Ishikawa (cell line): ENCODE measurements around the gene KCNMB2.

ENCODE experiments used
- CEBPB ChIP-seq: IDR thresholded peaks from 2 replicates; pipeline ENCODE4 v1.6.1; 2012
- CREB1 ChIP-seq: IDR thresholded peaks from 2 replicates; pipeline ENCODE4 v1.6.1; 2012; ENCODE audit warnings: low read depth
- EGR1 ChIP-seq: IDR thresholded peaks from 2 replicates; pipeline ENCODE4 v1.6.1; 2012
- EP300 ChIP-seq: IDR thresholded peaks from 2 replicates; pipeline ENCODE4 v1.6.1; 2012; ENCODE audit warnings: borderline replicate concordance
- FOXM1 ChIP-seq: IDR thresholded peaks from 2 replicates; pipeline ENCODE4 v1.6.1; 2012; ENCODE audit warnings: low read depth, borderline replicate concordance
- NFIC ChIP-seq: IDR thresholded peaks from 2 replicates; pipeline ENCODE4 v1.6.1; 2012
- RAD21 ChIP-seq: IDR thresholded peaks from 2 replicates; pipeline ENCODE4 v1.6.1; 2012; ENCODE audit warnings: low read depth
- TAF1 ChIP-seq: IDR thresholded peaks from 2 replicates; pipeline ENCODE4 v1.6.1; 2012; ENCODE audit warnings: low read depth, mild to moderate bottlenecking
- TCF12 ChIP-seq: IDR thresholded peaks from 2 replicates; pipeline ENCODE4 v1.6.1; 2012; ENCODE audit warnings: low read depth
- TEAD4 ChIP-seq: IDR thresholded peaks from 2 replicates; pipeline ENCODE4 v1.6.1; 2012
- YY1 ChIP-seq: IDR thresholded peaks from 2 replicates; pipeline ENCODE4 v1.6.1; 2012; ENCODE audit warnings: low read depth
- ZBTB7A ChIP-seq: IDR thresholded peaks from 2 replicates; pipeline ENCODE4 v1.6.1; 2012; ENCODE audit warnings: low read depth
- TF ChIP-seq, protein P1 (sequence below): IDR thresholded peaks from 2 replicates; pipeline ENCODE4 v1.6.1; 2012
- TF ChIP-seq, protein P2 (sequence below): IDR thresholded peaks from 2 replicates; pipeline ENCODE4 v1.6.1; 2012; ENCODE audit warnings: low read depth, mild to moderate bottlenecking
- TF ChIP-seq, protein P3 (sequence below): IDR thresholded peaks from 2 replicates; pipeline ENCODE4 v1.6.1; 2012

The KCNMB2 gene

DNA sequence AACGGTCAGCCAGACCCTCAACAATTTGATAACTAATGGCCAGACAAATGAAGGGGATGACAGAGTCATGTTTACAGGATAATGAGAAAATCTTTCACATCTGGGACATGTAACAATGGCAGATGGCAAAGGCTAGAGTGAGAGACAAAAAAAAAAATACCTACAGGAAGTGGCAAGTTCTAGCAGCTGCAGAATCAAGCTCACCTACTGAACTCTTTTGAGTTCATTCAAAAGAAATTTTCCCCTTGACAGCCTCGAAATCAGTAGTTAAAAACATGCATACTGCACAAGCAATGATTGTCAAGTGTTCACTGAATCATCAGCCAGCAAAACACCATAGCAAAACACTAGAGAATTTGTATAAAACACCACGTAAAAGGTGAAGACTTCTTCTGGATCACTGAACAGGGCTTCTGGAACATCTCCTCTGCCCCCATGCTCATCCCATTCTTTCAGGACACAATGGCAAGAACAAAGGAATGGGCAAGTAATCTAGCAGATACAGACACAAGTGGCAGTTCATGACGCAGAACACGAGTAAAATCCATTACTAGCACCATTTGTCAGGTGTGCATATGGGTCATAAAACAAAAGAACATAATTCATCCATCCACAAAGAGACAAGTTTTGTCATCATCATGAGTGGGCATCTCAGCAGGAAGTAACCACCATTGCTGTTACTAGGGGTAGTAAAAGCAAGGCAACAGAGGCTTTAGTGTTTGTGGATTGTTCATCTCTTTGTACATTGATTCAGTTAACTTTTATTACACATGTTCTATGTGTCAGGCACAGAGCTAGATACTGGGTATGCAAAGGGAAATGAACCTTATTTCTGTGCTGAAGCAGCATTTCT, 13.8 kb upstream of the KCNMB2 start:
- no peak for TF ChIP-seq FOXM1
- TF ChIP-seq, protein P1, sequence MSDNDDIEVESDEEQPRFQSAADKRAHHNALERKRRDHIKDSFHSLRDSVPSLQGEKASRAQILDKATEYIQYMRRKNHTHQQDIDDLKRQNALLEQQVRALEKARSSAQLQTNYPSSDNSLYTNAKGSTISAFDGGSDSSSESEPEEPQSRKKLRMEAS = no peak
- TF ChIP-seq NFIC = no peak
- TF ChIP-seq ZBTB7A = no peak
- TF ChIP-seq, protein P2, sequence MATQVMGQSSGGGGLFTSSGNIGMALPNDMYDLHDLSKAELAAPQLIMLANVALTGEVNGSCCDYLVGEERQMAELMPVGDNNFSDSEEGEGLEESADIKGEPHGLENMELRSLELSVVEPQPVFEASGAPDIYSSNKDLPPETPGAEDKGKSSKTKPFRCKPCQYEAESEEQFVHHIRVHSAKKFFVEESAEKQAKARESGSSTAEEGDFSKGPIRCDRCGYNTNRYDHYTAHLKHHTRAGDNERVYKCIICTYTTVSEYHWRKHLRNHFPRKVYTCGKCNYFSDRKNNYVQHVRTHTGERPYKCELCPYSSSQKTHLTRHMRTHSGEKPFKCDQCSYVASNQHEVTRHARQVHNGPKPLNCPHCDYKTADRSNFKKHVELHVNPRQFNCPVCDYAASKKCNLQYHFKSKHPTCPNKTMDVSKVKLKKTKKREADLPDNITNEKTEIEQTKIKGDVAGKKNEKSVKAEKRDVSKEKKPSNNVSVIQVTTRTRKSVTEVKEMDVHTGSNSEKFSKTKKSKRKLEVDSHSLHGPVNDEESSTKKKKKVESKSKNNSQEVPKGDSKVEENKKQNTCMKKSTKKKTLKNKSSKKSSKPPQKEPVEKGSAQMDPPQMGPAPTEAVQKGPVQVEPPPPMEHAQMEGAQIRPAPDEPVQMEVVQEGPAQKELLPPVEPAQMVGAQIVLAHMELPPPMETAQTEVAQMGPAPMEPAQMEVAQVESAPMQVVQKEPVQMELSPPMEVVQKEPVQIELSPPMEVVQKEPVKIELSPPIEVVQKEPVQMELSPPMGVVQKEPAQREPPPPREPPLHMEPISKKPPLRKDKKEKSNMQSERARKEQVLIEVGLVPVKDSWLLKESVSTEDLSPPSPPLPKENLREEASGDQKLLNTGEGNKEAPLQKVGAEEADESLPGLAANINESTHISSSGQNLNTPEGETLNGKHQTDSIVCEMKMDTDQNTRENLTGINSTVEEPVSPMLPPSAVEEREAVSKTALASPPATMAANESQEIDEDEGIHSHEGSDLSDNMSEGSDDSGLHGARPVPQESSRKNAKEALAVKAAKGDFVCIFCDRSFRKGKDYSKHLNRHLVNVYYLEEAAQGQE = no peak
- TF ChIP-seq CREB1 = no peak
- no peak for TF ChIP-seq EGR1
- no peak for TF ChIP-seq RAD21
- TF ChIP-seq TEAD4 = no peak
- TF ChIP-seq YY1 = no peak
- no peak for TF ChIP-seq EP300
- TF ChIP-seq, protein P3, sequence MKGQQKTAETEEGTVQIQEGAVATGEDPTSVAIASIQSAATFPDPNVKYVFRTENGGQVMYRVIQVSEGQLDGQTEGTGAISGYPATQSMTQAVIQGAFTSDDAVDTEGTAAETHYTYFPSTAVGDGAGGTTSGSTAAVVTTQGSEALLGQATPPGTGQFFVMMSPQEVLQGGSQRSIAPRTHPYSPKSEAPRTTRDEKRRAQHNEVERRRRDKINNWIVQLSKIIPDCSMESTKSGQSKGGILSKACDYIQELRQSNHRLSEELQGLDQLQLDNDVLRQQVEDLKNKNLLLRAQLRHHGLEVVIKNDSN = no peak
- TF ChIP-seq CEBPB = no peak
- no peak for TF ChIP-seq TCF12

DNA sequence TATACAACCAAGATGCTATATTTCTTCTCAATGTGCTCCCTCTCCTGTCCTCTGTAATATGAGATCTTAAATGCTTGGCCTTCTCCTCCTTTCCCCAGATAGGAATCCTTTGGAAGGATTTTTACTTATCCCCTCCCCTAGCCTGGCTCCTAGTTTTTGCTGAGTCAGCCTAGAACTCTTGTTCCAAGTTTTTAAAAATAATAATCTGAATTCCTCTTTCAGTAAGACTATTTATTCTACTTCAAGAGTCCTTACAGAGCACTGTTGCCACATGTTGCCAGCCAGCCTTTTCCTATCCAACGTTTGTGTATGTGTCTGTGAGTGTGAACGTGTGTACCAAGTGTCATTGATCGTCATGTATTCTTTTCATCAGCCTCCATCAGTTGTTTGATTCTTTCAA, 11.0 kb upstream of the KCNMB2 start:
- TF ChIP-seq, protein P2 = no peak
- TF ChIP-seq, protein P1 = no peak
- no peak for TF ChIP-seq YY1
- no peak for TF ChIP-seq FOXM1
- no peak for TF ChIP-seq RAD21
- no peak for TF ChIP-seq EGR1
- no peak for TF ChIP-seq TEAD4
- no peak for TF ChIP-seq NFIC
- no peak for TF ChIP-seq TCF12
- no peak for TF ChIP-seq TAF1
- no peak for TF ChIP-seq ZBTB7A

DNA sequence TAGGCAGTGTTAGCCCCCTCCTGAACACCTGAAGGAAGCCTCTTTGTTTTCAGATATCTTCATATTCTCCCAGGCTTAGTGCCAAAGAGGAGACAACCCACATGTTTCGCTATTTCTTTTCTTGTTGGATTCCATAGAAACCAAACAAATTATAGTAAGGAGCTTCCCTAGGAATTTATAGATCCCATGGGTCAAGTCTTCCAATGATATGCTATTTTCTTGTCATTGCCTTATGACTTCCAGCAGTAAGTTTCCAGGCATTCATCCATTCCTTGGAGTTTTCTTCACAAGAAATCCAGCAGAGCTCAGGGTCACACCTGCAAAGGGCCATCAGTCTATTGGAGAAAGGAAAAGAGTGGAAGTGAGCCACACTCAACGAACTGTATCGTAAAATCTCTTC, 9.9 kb upstream of the KCNMB2 start:
- TF ChIP-seq CREB1 = no peak
- TF ChIP-seq NFIC = no peak
- TF ChIP-seq, protein P2 = no peak
- no peak for TF ChIP-seq FOXM1
- TF ChIP-seq TEAD4 = no peak
- TF ChIP-seq ZBTB7A = no peak
- TF ChIP-seq, protein P3 = no peak
- no peak for TF ChIP-seq CEBPB
- no peak for TF ChIP-seq YY1
- no peak for TF ChIP-seq EGR1
- TF ChIP-seq EP300 = no peak
- TF ChIP-seq RAD21 = no peak
- no peak for TF ChIP-seq TAF1
- TF ChIP-seq TCF12 = no peak
- TF ChIP-seq, protein P1 = no peak

DNA sequence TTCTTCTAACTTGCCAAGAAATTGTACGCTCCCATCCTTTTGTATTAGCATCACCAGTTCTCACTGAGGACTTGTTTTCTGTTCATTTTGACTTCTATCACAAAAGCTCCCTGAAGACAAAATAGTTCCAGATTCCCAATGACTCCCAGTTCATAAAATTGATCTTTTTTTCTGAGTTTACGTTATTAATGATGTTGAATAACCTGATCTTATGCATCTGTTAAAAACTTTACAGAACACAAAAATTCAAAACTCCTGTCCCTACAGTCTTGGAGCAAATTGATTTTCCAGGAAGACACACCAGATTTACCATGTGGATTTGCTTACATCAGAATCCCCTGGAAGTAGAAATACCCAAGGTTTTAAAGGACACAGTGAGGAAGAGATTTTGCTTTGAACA, 8.3 kb upstream of the KCNMB2 start:
- TF ChIP-seq CEBPB = no peak
- TF ChIP-seq YY1 = no peak
- TF ChIP-seq, protein P2 = no peak
- no peak for TF ChIP-seq ZBTB7A
- no peak for TF ChIP-seq FOXM1
- TF ChIP-seq EP300 = no peak
- TF ChIP-seq EGR1 = no peak
- TF ChIP-seq, protein P3 = no peak
- TF ChIP-seq TCF12 = no peak
- TF ChIP-seq NFIC = no peak
- TF ChIP-seq, protein P1 = no peak
- no peak for TF ChIP-seq RAD21
- TF ChIP-seq CREB1 = no peak
- no peak for TF ChIP-seq TAF1
